GM12873 (cell line): Measurements from ENCODE around the gene KIAA1210.

Experiments used
- CTCF ChIP-seq: IDR thresholded peaks from 2 replicates; pipeline ENCODE4 v1.5.1; 2012; ENCODE audit warnings: low read depth, mild to moderate bottlenecking, moderate library complexity, low read length, control low read depth; ENCODE audit not compliant: insufficient read depth; ENCODE audit errors: missing control alignments

Gene KIAA1210

DNA sequence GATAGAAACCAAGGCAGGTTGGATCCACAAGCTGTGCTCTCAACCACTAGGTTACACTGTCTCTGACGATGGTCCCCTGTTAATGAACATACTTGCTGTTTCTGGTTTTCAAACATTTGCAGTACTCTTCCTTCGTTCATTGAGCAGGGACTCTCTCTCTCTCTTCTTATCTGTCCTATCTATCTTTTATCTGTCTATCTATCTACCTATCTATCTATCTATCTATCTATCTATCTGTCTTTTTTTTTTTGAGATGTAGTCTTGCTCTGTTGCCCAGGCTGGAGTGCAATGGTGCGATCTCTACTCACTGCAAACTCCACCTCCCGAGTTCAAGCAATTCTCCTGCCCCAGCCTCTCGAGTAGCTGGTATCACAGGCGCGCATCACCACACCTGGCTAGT is 64.2 kb downstream of the KIAA1210 start:
- no peak for TF ChIP-seq CTCF

- TF ChIP-seq CTCF: no peak
Measured at GRCh38 chrX:119062750-119063374, 64.8 kb downstream of the KIAA1210 start.

DNA sequence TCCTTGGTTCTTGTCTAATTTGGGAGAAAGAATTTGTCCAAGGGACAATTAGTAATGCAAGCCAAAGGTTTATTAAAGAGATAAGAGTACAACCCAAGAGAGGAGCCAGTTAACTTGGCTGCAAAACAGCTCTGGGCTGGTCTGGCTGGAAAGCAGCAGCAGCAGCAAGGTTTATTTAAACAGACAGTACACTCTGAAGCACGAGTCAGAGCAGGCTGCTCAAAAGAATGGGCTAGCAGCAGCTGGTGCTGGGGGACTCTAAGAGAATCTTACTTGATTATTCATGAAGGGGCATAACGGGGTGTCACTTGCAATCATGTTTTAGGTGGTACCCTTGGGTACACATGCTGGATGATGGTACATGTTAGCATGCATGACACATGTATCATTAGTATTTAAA is 71.9 kb downstream of the KIAA1210 start:
- no peak for TF ChIP-seq CTCF

DNA sequence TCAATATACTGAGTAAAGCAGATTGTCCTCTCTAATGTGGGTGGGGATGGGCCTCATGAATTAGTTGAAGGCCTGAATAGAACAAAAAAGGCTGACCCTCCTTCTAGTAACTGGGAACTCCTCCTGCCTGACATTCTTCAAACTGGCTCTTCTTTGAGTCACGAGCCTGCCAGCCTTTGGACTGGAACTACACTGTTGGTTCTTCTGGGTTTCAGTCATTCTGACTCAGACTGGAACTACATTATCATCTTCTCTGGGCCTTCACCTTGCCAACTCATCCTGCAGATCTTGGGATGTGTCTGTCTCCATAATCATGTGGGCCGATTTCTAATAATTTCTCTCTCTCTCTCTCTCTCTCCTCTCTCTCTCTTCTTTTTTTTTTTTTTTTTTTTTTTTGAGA is 81.7 kb downstream of the KIAA1210 start:
- no peak for TF ChIP-seq CTCF

DNA sequence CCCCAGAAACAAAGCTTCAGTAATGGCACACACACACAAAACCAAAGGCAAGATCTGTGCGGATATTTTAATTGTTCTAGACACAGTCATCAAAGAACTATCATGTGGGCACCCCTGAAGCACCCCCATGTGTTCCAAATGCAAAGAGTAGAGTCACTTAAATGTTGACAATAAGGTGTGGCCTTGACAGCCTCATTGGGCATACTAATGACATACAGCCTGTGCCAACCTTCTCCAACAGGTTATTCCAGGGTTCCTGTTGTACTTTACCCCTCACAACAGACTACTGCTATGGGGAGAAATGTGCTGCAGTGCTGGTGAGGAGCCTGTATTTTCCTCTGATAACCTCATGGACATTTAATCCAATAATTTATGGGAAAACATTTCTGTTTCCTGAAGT is 84.6 kb downstream of the KIAA1210 start:
- TF ChIP-seq CTCF: no peak

DNA sequence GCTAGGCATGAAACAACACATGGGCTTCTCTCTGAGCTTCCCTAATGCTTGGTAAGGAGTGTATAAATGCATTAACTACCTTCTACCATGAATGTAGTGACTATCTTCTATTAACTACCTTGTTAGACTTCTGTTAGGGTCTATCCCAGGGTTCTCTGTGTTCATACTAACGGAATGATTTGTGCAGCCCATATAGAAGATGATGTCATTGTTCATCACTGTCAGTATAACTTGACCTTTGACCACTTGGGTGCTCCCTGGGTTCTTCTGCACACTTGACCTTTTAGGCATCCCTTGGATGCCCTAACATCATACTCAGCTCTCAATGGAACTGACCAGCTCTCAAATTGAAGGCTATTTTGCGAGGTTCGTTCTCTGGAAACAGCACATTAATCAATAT is 85.6 kb downstream of the KIAA1210 start:
- TF ChIP-seq CTCF: no peak

DNA sequence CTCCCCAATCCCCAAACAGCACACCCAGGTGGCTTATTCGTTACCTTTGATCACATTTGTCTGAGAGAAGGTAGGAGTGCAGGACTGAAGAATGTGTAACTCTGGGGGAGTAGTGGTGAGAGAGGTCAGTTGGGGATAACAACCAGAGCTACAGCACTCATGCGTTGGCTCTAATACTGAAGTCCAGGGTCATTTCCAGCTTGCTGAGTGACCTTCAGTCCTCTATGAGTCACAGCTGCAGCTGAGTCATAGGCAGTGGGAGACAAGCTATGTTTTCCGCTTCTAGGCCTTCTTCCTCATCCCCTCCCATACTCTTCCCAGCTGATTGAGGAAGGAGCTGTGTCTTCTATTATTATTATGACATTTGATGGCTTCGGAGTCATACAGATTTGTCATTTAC is 86.4 kb downstream of the KIAA1210 start:
- no peak for TF ChIP-seq CTCF
